WERI-Rb-1 (cell line): ENCODE measurements around the gene PLEKHA6.

ENCODE experiments used
- DNase-seq: peaks from one replicate; pipeline ENCODE4 v3.0.0-alpha.2; 2020
- H3K27ac ChIP-seq: fragments of 250-450 bp; sonication (Bioruptor Pico); 2 replicates; pipeline ENCODE4 v1.5.1; 2020; ENCODE audit warnings: mild to moderate bottlenecking, moderate library complexity
- H3K27me3 ChIP-seq: fragments of 250-450 bp; sonication (Bioruptor Pico); 2 replicates; pipeline ENCODE4 v1.5.1; 2021; ENCODE audit warnings: mild to moderate bottlenecking, low read depth, moderate library complexity; ENCODE audit not compliant: insufficient read depth, severe bottlenecking
- H3K36me3 ChIP-seq: fragments of 250-450 bp; sonication (Bioruptor Pico); 2 replicates; pipeline ENCODE4 v1.5.1; 2020; ENCODE audit warnings: mild to moderate bottlenecking, moderate library complexity
- H3K4me3 ChIP-seq: 2 replicates; pipeline ENCODE4 v1.5.1; 2011; ENCODE audit warnings: low read depth, mild to moderate bottlenecking, control low read depth, low read length
- H3K9me3 ChIP-seq: fragments of 250-450 bp; sonication (Bioruptor Pico); 2 replicates; pipeline ENCODE4 v1.5.1; 2021; ENCODE audit warnings: mild to moderate bottlenecking, moderate library complexity; ENCODE audit not compliant: severe bottlenecking
- TF ChIP-seq, protein P1 (sequence below): IDR thresholded peaks from 2 replicates; pipeline ENCODE4 v1.5.1; 2011; ENCODE audit warnings: low read depth, mild to moderate bottlenecking, control low read depth, inconsistent platforms, low read length

PLEKHA6 gene

GRCh38 chr1:204406621-204407020 is 46.9 kb upstream of the PLEKHA6 start:
- H3K4me3 ChIP-seq = no peak overlapping the region
- no peak overlapping the region for H3K27ac ChIP-seq
- peaks cover 97% of the 10 kb centered on the region for H3K36me3 ChIP-seq
- H3K27me3 ChIP-seq = no peaks in the 10 kb centered on the region
- H3K9me3 ChIP-seq = no peaks in the 10 kb centered on the region
- DNase-seq = no peak
- TF ChIP-seq, protein P1, sequence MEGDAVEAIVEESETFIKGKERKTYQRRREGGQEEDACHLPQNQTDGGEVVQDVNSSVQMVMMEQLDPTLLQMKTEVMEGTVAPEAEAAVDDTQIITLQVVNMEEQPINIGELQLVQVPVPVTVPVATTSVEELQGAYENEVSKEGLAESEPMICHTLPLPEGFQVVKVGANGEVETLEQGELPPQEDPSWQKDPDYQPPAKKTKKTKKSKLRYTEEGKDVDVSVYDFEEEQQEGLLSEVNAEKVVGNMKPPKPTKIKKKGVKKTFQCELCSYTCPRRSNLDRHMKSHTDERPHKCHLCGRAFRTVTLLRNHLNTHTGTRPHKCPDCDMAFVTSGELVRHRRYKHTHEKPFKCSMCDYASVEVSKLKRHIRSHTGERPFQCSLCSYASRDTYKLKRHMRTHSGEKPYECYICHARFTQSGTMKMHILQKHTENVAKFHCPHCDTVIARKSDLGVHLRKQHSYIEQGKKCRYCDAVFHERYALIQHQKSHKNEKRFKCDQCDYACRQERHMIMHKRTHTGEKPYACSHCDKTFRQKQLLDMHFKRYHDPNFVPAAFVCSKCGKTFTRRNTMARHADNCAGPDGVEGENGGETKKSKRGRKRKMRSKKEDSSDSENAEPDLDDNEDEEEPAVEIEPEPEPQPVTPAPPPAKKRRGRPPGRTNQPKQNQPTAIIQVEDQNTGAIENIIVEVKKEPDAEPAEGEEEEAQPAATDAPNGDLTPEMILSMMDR = no peak

DNA sequence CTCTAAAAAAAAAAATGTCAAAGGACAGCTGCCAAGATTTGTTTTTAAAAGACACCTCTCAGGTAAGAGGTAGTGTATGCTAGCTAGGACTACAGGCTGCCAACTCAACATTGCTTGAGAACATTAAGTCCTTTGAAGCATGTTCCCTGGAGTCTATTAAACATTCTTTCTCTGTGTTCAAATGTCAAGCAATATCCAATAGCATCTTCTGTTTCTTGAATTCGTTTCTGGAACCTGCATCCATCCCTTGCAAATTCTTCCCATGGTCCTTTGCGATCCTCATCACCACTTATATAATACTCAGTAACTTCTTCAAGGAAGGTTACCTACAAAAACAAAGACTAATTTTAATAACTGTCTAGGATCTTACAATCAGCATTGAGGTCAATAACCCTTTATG is 46.3 kb upstream of the PLEKHA6 start:
- no peak overlapping the region for H3K27ac ChIP-seq
- H3K9me3 ChIP-seq = no peaks in the 10 kb centered on the region
- H3K27me3 ChIP-seq = no peaks in the 10 kb centered on the region
- DNase-seq = no peak
- peaks cover 94% of the 10 kb centered on the region for H3K36me3 ChIP-seq
- TF ChIP-seq, protein P1 = no peak
- no peak overlapping the region for H3K4me3 ChIP-seq

DNA sequence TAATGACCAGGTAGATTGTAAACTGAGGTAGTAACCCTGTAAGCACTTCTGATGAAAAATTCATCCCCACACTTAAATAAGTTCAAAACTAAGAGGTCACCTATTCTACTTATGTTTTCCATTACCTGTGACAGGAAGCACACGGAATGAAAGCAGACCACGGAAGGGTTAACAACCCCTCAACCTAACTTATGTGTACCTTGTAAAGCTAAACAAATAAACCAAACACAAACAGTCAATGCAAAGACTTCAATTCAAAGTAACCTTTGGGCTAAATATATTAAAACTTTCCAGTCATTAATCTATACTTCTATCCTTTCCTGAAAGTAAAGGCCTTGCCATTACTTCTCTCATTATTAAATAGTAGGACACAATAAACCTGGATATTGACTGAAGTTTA is 44.9 kb upstream of the PLEKHA6 start:
- Histone ChIP-seq H3K4me3 (no peak overlapping the region), H3K27ac (no peak overlapping the region), H3K36me3 (peaks cover 90% of the 10 kb centered on the region)

DNA sequence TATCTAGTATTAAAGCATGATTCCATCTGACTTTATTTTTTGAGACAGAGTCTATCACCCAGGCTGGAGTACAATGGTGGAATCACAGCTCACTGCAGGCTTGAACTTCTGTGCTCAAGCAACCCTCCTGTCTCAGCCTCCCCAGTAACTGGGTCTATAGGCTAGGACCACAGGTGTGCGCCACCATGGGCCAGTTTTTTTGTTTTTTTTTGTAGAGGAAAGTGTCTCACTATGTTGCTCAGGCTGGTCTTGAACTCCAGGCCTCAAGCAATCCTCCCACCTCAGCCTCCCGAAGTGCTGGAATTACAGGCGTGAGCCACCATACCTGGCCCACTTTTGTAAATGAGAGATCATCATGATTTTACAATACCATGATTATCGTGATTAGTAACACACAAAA is 42.7 kb upstream of the PLEKHA6 start:
- Histone ChIP-seq H3K9me3 (no peaks in the 10 kb centered on the region), H3K27ac (no peak overlapping the region), H3K27me3 (no peaks in the 10 kb centered on the region), H3K4me3 (no peak overlapping the region), H3K36me3 (peaks cover 84% of the 10 kb centered on the region)
- no peak for DNase-seq
- TF ChIP-seq, protein P1 = no peak

More for the DNA sequence above, 44.9 kb upstream of the PLEKHA6 start:
- no peak for DNase-seq
- TF ChIP-seq, protein P1 = no peak
- H3K27me3 ChIP-seq = no peaks in the 10 kb centered on the region
- H3K9me3 ChIP-seq = no peaks in the 10 kb centered on the region

DNA sequence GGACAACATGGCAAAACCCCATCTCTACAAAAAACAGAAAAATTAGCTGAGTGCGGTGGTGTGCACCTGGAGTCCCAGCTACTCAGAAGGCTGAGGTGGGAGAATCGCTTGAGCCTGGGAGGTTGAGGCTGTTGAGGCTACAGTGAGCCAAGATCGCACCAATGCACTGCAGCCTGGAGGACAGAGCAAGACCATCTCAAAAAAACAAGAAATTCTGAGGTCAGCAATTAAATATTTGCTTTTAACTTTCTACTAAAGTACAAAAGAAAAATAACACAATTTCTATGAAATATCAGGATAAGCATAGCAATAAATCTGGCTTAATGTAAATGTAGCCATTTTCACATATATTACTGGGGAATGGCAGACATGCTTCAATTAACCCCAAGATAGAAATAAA is 42.0 kb upstream of the PLEKHA6 start:
- no peak for DNase-seq
- TF ChIP-seq, protein P1 = no peak
- peaks cover 84% of the 10 kb centered on the region for H3K36me3 ChIP-seq

DNA sequence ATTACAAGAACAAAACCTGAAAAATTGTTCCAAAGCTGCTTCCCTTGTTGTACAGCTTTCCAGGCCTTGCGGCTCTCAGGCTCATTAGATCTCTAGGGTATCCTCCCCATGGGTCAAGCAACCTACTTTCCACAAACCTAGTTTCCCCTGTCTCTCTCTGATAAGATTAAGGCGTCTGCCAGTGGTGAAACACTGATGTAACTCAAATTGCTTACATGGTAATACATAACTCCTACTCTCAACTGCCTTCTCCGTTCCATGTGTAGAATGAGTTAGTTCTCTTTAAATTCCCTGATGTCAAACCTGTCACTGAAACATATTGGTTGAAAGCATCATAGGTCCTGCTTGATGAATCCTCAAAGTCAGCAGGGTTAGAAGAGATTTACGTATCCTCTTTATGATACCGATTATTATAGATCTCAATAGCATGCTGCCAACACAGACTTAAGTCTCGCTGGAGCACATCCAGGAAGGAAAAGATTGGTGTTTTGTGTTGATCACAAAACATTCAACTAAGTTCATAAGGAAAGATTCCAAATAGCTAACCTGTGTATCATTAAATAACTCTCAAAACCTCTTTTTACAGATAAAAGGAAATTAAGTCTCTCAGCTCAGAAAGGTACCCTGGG is 41.3 kb upstream of the PLEKHA6 start:
- no peaks in the 10 kb centered on the region for H3K9me3 ChIP-seq
- H3K27me3 ChIP-seq = no peaks in the 10 kb centered on the region
- H3K4me3 ChIP-seq = no peak overlapping the region
- H3K27ac ChIP-seq = no peak overlapping the region
- TF ChIP-seq, protein P1 = no peak
- peaks cover 78% of the 10 kb centered on the region for H3K36me3 ChIP-seq
- no peak for DNase-seq

More for the DNA sequence above, 42.0 kb upstream of the PLEKHA6 start:
- no peak overlapping the region for H3K4me3 ChIP-seq
- H3K27ac ChIP-seq = no peak overlapping the region
- no peaks in the 10 kb centered on the region for H3K27me3 ChIP-seq
- H3K9me3 ChIP-seq = no peaks in the 10 kb centered on the region
